Measurements from ENCODE around the gene SEC11A.
"Not testable (repeated sequence)": the region's sequence is repeated elsewhere in the genome, so short reads cannot be mapped to it uniquely, and the experiment has no call there.

SEC11A gene

GRCh38 chr15:84669726-84670125 lies 46.2 kb downstream of the SEC11A start:
- DNase-seq, result no peak

- no peak for DNase-seq
Measured at GRCh38 chr15:84668221-84668982, 47.5 kb downstream of the SEC11A start.

GRCh38 chr15:84666373-84666772 lies 49.6 kb downstream of the SEC11A start:
- DNase-seq, result no peak

GRCh38 chr15:84661001-84661400 lies 54.9 kb downstream of the SEC11A start:
- no peak for DNase-seq

- no peak for DNase-seq
Measured at GRCh38 chr15:84659904-84660781, 55.8 kb downstream of the SEC11A start.

GRCh38 chr15:84658788-84659411 lies 57.0 kb downstream of the SEC11A start:
- no peak for DNase-seq

- DNase-seq, result peak; percentile 68
Measured at GRCh38 chr15:84658080-84658787, 57.7 kb downstream of the SEC11A start, which contains the start of gene NMB. NMB (minus strand) TSS chr15:84658199; CDS start chr15:84658152, 47 bp downstream.

GRCh38 chr15:84657748-84658079 lies 58.2 kb downstream of the SEC11A start:
- no peak for DNase-seq

- DNase-seq, result no peak
Measured at GRCh38 chr15:84656972-84657371, 59.0 kb downstream of the SEC11A start.

GRCh38 chr15:84654689-84655453 lies 61.1 kb downstream of the SEC11A start:
- DNase-seq, result peak; percentile 75

- peak; percentile 77 for DNase-seq
Measured at GRCh38 chr15:84653910-84654688, 61.8 kb downstream of the SEC11A start, which contains the start of gene WDR73. WDR73 (minus strand) TSS chr15:84654283; CDS start chr15:84654274, 9 bp downstream.

- no peak for DNase-seq
Measured at GRCh38 chr15:84653584-84653909, 62.4 kb downstream of the SEC11A start.

- DNase-seq, result no peak
Measured at GRCh38 chr15:84649706-84650105, 66.2 kb downstream of the SEC11A start.

GRCh38 chr15:84648539-84648938 lies 67.4 kb downstream of the SEC11A start:
- no peak for DNase-seq

- no peak for DNase-seq
Measured at GRCh38 chr15:84647726-84648125, 68.2 kb downstream of the SEC11A start.

- no peak for DNase-seq
Measured at GRCh38 chr15:84645997-84646396, 69.9 kb downstream of the SEC11A start.

GRCh38 chr15:84645496-84645895 lies 70.4 kb downstream of the SEC11A start:
- no peak for DNase-seq

GRCh38 chr15:84643838-84644237 lies 72.1 kb downstream of the SEC11A start:
- no peak for DNase-seq

GRCh38 chr15:84642640-84643039 lies 73.3 kb downstream of the SEC11A start:
- not testable (repeated sequence) for DNase-seq

- not testable (repeated sequence) for DNase-seq
Measured at GRCh38 chr15:84641871-84642270, 74.1 kb downstream of the SEC11A start.

GRCh38 chr15:84638103-84638502 lies 77.8 kb downstream of the SEC11A start:
- DNase-seq, result no peak
